T-helper 1 cell treated with Interleukin-12 subunit alpha and Interleukin-12 subunit beta and Interleukin-4 antibody, amounts not matched to agents 30 μg/mL and 1 μg/mL, for 36 hours (primary cell): ENCODE measurements around the gene TMEM154.

Experiments used
- H3K27ac Mint-ChIP-seq: one replicate; pipeline ENCODE4 v1.8.0; 2021; ENCODE audit warnings: mild to moderate bottlenecking, mixed read lengths
- H3K27me3 Mint-ChIP-seq: one replicate; pipeline ENCODE4 v1.8.0; 2021; ENCODE audit warnings: low read depth, mixed read lengths
- H3K36me3 Mint-ChIP-seq: one replicate; pipeline ENCODE4 v1.8.0; 2021; ENCODE audit warnings: low read depth, mixed read lengths
- H3K4me1 Mint-ChIP-seq: one replicate; pipeline ENCODE4 v1.8.0; 2021; ENCODE audit warnings: low read depth, mixed read lengths
- H3K4me3 Mint-ChIP-seq: one replicate; pipeline ENCODE4 v1.8.0; 2021; ENCODE audit warnings: mild to moderate bottlenecking, moderate library complexity, mixed read lengths
- H3K9me3 Mint-ChIP-seq: one replicate; pipeline ENCODE4 v1.8.0; 2021; ENCODE audit warnings: mixed read lengths

Gene TMEM154

GRCh38 chr4:152571296-152571695 is 108.5 kb downstream of the TMEM154 start:
- Mint-ChIP-seq H3K36me3 (peaks cover 2% of the 10 kb centered on the region), H3K27ac (no peak overlapping the region), H3K4me3 (no peak overlapping the region), H3K27me3 (peaks cover 23% of the 10 kb centered on the region), H3K4me1 (peaks cover 2% of the 10 kb centered on the region), H3K9me3 (no peaks in the 10 kb centered on the region)
